ENCODE measurements around the gene PGM5.

- TF ChIP-seq CTCF (conservative IDR thresholded peaks at IDR 0.05; ENCODE audit: low read length), result no peak
- no peak for TF ChIP-seq EZH2phosphoT487 (IDR thresholded peaks at IDR 0.05; ENCODE audit: borderline replicate concordance, low read depth, low read length)
These were observed 191.8 kb downstream of the PGM5 start for GRCh38 chr9:68548241-68548640.
